Right forelimb (tissue), 1 donor: ENCODE data around the gene KIF16B.
"Not testable (repeated sequence)": the region's sequence is repeated elsewhere in the genome, so short reads cannot be mapped to it uniquely, and the experiment has no call there.

ENCODE experiments used
- DNase-seq: peaks from one replicate; pipeline ENCODE4 v3.0.0-alpha.2; 2018

Gene KIF16B

GRCh38 chr20:16283307-16283706 lies 289.9 kb downstream of the KIF16B start:
- no peak for DNase-seq

GRCh38 chr20:16280219-16280618 lies 293.0 kb downstream of the KIF16B start:
- DNase-seq, result no peak

GRCh38 chr20:16279320-16279719 lies 293.9 kb downstream of the KIF16B start:
- no peak for DNase-seq

GRCh38 chr20:16273812-16274555 lies 299.3 kb downstream of the KIF16B start:
- no peak for DNase-seq

- DNase-seq, result no peak
These were observed 300.4 kb downstream of the KIF16B start for GRCh38 chr20:16272780-16273360.

- DNase-seq, result no peak
These were observed 301.8 kb downstream of the KIF16B start for GRCh38 chr20:16271450-16271849.

GRCh38 chr20:16270989-16271388 lies 302.3 kb downstream of the KIF16B start:
- no peak for DNase-seq

- DNase-seq, result no peak
These were observed 302.8 kb downstream of the KIF16B start for GRCh38 chr20:16270314-16270931.

- DNase-seq, result no peak
These were observed 305.7 kb downstream of the KIF16B start for GRCh38 chr20:16267526-16267925.

GRCh38 chr20:16265334-16265733 lies 307.9 kb downstream of the KIF16B start:
- DNase-seq, result no peak

GRCh38 chr20:16263582-16263981 lies 309.7 kb downstream of the KIF16B start:
- no peak for DNase-seq

- no peak for DNase-seq
These were observed 310.7 kb downstream of the KIF16B start for GRCh38 chr20:16262594-16262993.

GRCh38 chr20:16261733-16262273 lies 311.4 kb downstream of the KIF16B start:
- DNase-seq, result no peak

GRCh38 chr20:16260911-16261310 lies 312.3 kb downstream of the KIF16B start:
- no peak for DNase-seq

GRCh38 chr20:16260133-16260532 lies 313.1 kb downstream of the KIF16B start:
- not testable (repeated sequence) for DNase-seq

- no peak for DNase-seq
These were observed 314.5 kb downstream of the KIF16B start for GRCh38 chr20:16258766-16259165.

- no peak for DNase-seq
These were observed 315.3 kb downstream of the KIF16B start for GRCh38 chr20:16257813-16258430.

GRCh38 chr20:16257021-16257420 lies 316.2 kb downstream of the KIF16B start:
- DNase-seq, result no peak

GRCh38 chr20:16246870-16247269 lies 326.4 kb downstream of the KIF16B start:
- no peak for DNase-seq

GRCh38 chr20:16246291-16246690 lies 327.0 kb downstream of the KIF16B start:
- no peak for DNase-seq

GRCh38 chr20:16245879-16246278 lies 327.4 kb downstream of the KIF16B start:
- no peak for DNase-seq

GRCh38 chr20:16244892-16245291 lies 328.4 kb downstream of the KIF16B start:
- no peak for DNase-seq

- DNase-seq, result no peak
These were observed 329.8 kb downstream of the KIF16B start for GRCh38 chr20:16243470-16243869.

- DNase-seq, result no peak
These were observed 331.3 kb downstream of the KIF16B start for GRCh38 chr20:16241911-16242310.
